SU-DHL-6 (cell line): Measurements from ENCODE around the gene EPHB2.

Source experiments
- EZH2phosphoT487 ChIP-seq: fragments of 200-600 bp; sonication (generic), shearing (Covaris generic); conservative IDR thresholded peaks from 2 replicates; pipeline ENCODE4 v1.6.1; 2018; ENCODE audit warnings: mild to moderate bottlenecking, antibody characterized with exemption, low read length, moderate library complexity, mixed read lengths
- TF ChIP-seq, protein P1 (sequence below): fragments of 200-600 bp; sonication (generic); IDR thresholded peaks from one replicate; pipeline ENCODE4 v1.5.1; 2017; ENCODE audit warnings: antibody characterized with exemption, mild to moderate bottlenecking, low read length, moderate library complexity; ENCODE audit not compliant: insufficient read depth, poor library complexity, severe bottlenecking

DNA sequence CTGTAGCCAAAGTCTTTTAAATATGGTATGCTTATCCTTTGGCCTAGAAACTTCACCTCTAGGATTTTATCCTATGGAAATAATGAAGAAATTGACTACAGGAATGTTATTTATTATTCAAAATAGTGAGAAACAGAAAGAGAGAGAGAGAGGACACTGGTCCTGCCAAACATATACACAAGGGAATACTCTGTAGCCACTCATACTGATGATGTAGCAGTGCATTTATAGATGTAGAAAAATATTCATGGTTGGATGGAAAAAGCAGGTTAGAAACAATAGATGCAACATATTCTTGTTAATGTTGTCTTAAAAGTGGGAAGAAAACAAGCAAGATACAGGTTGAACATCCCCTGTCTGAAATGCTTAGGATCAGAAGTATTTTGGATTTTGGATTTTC lies 22.2 kb upstream of the EPHB2 start:
- TF ChIP-seq, protein P1, sequence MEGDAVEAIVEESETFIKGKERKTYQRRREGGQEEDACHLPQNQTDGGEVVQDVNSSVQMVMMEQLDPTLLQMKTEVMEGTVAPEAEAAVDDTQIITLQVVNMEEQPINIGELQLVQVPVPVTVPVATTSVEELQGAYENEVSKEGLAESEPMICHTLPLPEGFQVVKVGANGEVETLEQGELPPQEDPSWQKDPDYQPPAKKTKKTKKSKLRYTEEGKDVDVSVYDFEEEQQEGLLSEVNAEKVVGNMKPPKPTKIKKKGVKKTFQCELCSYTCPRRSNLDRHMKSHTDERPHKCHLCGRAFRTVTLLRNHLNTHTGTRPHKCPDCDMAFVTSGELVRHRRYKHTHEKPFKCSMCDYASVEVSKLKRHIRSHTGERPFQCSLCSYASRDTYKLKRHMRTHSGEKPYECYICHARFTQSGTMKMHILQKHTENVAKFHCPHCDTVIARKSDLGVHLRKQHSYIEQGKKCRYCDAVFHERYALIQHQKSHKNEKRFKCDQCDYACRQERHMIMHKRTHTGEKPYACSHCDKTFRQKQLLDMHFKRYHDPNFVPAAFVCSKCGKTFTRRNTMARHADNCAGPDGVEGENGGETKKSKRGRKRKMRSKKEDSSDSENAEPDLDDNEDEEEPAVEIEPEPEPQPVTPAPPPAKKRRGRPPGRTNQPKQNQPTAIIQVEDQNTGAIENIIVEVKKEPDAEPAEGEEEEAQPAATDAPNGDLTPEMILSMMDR, result no peak
- TF ChIP-seq EZH2phosphoT487, result no peak
